Measurements from ENCODE around the gene ENHO. TPM values are rescaled to one million over a fixed set of nuclear protein-coding genes. Genes with fewer than 3 reads are reported as not detected.

The ENHO gene
- total RNA-seq, 2 donors from 2014 or later, result 0.75 TPM; not detected in 1

- no peak for DNase-seq (ENCODE audit: low spot score)
- no peaks in the 10 kb centered on the region for H3K36me3 ChIP-seq
- no peaks in the 10 kb centered on the region for H3K27me3 ChIP-seq
- H3K4me1 ChIP-seq, result peaks cover 0 to 13% of the 10 kb centered on the region in 2 donors
- no peak overlapping the region for H3K27ac ChIP-seq
- H3K9me3 ChIP-seq, result no peaks in the 10 kb centered on the region
- H3K4me3 ChIP-seq, result no peak overlapping the region
- no peak for TF ChIP-seq CTCF (IDR thresholded peaks at IDR 0.05)
Measured at GRCh38 chr9:34555002-34555348, 32.2 kb upstream of the ENHO start.

DNA sequence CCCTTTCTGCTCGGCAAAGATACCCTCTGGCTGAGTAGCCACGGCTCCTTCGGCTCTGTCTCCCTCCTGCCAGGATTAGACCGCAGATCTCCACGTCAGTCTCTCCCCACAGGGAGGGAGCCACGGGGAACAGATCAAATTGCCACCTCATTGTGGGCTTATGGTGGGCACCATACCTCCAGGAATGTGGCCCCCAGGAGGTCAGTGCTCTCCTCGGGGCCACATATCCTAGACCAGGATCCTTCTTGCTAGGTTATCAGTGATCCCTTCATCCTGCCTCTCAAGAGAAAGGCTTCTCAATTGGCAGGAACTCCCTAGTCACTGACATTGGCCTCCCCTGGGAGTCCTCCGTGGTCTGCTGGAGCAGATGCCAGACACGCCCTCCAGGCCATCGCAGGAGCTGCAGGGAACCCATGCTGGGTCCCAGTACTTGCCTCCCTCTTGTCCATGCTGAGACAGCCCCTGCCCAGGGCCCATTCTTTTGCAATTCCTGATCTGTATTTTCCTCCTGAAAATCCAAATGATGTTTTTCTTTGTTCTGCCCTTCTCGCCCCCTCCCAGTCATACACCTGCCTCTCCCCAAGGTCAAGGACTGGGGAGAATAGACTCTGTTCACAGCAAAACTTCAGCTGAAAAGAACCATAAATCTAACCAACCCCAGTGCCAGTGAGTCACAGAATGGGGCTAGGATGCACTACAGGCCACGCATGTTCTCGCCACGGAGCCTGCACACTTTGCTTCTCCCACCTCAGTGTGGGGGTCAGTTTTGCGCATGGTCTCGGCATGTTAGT lies 31.6 kb upstream of the ENHO start:
- Histone ChIP-seq H3K4me3 (no peak overlapping the region), H3K36me3 (no peaks in the 10 kb centered on the region), H3K27ac (no peak overlapping the region), H3K27me3 (no peaks in the 10 kb centered on the region), H3K9me3 (no peaks in the 10 kb centered on the region), H3K4me1 (peaks cover 0 to 7% of the 10 kb centered on the region in 2 donors)
- DNase-seq (ENCODE audit: low spot score), result no peak
- TF ChIP-seq CTCF (IDR thresholded peaks at IDR 0.05), result no peak

DNA sequence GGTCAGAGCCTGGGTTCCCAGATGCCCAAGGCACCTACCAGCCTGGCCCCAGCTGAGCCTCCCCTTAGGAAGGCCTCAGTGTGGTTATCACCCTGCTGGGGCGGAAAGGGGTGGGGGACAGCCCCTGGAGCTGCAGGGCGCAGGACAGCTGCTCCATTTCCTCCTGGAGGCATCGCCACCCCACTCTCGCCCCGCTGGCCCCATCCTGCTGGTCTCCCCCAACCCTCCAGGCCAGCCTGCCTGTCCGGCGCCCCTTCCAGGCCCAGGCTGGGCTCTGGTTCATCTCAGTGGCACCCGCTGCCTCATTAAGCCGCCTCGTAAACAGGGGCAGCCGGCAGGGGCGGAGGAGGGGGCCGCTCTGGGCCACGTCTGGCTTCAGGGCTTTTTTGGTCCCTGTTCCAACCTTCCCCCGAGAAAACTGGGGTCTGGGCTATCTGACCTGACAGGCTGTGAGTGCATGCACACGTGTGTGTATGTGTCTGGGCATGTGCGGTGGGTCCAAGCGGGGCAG lies 30.8 kb upstream of the ENHO start:
- Histone ChIP-seq H3K4me3 (no peak overlapping the region), H3K27me3 (no peaks in the 10 kb centered on the region), H3K4me1 (no peaks in the 10 kb centered on the region), H3K36me3 (no peaks in the 10 kb centered on the region), H3K9me3 (no peaks in the 10 kb centered on the region), H3K27ac (no peak overlapping the region)
- DNase-seq (ENCODE audit: low spot score), result no peak
- TF ChIP-seq CTCF (IDR thresholded peaks at IDR 0.05), result no peak

GRCh38 chr9:34552986-34553385 lies 30.2 kb upstream of the ENHO start:
- no peaks in the 10 kb centered on the region for H3K27me3 ChIP-seq
- no peak for TF ChIP-seq CTCF (IDR thresholded peaks at IDR 0.05)
- DNase-seq (ENCODE audit: low spot score), result no peak
- H3K4me1 ChIP-seq, result no peaks in the 10 kb centered on the region
- H3K4me3 ChIP-seq, result no peak overlapping the region
- no peak overlapping the region for H3K27ac ChIP-seq
- H3K36me3 ChIP-seq, result no peaks in the 10 kb centered on the region
- no peaks in the 10 kb centered on the region for H3K9me3 ChIP-seq

DNA sequence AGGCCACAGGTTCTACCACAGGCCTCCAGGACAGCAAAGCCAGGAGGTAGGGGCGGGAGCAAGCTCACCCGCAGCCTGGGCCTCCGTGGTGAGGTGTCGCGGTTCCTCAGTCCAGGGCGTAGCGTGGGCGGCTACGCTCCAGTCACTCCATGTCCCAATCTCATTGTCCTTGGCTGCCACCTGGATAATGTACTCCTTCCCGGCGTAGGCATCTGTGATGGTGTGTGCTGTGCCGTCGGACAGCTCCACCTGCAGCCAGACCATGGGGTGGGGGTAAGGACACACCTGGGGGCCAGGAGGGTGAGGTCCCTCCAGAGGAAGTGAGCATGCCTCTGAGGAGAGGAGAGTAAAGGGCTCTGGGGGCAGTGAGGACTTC lies 29.8 kb upstream of the ENHO start:
- H3K27ac ChIP-seq, result no peak overlapping the region
- no peaks in the 10 kb centered on the region for H3K4me1 ChIP-seq

More for the DNA sequence above, 29.8 kb upstream of the ENHO start:
- Histone ChIP-seq H3K9me3 (no peaks in the 10 kb centered on the region), H3K36me3 (no peaks in the 10 kb centered on the region), H3K27me3 (no peaks in the 10 kb centered on the region), H3K4me3 (no peak overlapping the region)
- DNase-seq (ENCODE audit: low spot score), result no peak
- TF ChIP-seq CTCF (IDR thresholded peaks at IDR 0.05), result no peak
